Activated CD4-positive, CD25-positive, alpha-beta regulatory T cell treated with anti-CD3 and anti-CD28 coated beads, Interleukin-2, amount 50 U/mL, for 24 hours (primary cell): Measurements from ENCODE around the gene FOXC2.

Experiments used
- ATAC-seq, 2 donors: fragments of 150-1000 bp; cut with Tn5 transposase; one replicate each; pipeline ENCODE4 v1.10.0; 2021; ENCODE audit warnings: mild to moderate bottlenecking in 1 of 2, moderate library complexity in 1 of 2

FOXC2 gene

DNA sequence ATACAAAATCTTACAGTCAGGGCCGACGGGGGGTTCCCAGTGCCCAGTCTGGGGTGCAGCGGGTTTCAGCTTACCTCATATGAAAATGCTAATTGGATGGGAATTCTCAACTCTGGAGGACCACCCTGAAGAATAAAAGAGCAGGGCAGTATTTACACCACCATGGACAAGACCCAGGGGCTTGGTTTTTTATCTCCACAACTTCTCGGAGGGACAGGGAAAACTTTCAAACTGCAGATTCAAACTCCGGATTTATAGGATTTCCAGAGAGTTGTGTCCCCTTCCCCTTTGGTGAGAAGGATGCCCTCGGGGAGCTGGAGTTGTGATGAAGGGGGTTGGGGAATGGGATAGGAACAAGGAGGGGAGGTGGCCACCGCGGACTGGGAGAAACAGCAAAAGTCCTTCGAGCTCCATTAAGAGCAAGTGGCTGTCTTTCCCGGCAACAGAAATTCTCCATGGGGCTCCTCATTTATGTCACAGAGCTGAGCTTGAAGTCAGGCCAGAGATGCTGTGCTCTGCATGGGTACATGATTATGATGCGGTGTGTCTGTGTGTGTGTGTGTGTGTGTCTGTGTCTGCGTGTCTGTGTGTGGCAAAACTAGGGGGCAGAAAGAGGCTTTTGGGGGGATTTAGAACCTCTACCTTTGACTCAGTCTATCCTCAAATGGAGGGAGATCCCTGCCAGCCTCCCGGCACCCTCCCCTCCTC, 27.4 kb downstream of the FOXC2 start:
- ATAC-seq = no peak

DNA sequence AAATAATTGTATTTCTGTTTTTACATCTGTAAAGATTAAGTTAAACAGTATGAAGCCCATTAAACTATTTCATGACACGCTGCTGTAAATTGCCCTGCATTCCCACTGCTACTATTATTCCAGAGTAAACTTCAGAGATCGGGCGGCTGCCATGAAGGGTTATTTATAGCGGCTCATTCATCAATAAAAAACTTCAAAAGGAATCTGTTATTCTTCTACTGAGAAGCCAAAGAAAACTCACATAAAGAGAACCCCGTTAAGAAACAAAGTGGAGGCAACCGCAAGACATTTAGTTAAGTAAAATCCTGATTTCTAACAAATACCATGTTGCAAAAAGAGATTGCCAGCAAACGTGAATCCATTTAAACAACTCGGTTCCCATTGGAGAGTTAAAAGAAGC, 28.1 kb downstream of the FOXC2 start:
- ATAC-seq = no peak

DNA sequence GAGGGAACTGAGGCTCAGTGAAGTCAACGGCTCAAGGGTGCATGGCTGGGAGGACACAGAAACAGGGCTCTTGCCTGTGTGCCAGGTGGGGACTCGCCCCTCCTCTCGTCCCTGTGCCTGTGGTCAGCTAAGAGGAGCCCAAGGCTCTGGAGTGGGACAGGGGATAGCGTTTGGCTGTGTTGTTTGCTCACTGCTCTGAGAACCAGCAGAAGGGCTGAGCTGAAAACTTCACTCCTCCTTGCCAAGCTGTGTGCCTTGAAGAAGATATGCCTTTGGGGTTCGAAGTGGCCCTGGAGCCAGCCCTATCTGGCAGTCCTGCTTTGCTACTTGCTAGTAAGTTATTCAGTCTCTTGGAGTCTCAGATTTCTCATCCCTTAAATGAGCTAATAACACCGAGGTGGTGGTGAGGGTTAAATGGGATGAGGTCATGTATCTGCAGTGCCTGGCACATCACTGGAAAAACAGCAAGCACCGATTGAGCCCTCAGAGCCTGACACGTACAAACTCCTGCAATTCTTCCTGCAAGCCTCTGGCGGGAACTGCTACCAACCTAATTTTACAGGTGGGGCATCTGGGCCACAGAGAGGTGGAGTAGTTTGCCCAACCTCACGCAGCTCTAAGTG, 29.5 kb downstream of the FOXC2 start:
- no peak for ATAC-seq

DNA sequence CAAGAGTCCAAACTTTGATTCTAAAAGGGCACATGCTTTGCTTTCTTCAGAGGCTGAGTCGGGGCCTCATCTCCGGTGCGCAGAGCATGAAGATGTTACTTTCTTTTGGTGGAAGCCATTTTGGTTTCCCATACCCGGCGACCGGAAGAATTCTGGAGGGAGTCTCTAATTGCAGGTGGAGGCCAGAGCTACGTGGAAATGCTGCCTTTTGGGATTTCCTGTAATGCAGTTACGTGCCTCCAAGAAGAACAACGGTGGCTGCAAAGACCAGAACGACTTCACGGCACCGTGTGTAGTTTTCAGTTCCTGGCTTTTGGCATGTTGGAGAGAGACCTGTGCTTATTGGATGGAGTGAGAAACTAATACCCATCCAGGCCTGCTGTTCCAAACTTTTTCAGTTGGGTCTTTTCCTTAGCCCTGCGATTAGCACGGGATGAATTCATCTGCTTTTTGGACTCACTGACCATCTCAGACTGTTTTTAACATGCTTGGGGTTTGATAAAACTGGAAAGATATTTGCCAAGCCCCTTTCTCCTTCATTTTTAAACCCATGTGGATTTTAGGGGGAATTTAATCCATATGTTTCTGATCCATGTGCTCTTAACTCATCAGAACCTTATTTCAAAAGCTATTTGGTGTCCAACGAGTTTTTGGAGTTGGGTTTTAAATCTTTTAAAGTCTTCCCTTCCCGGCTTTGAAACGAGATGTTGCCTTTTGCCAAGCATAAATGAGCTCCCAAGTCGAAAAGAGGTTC, 30.7 kb downstream of the FOXC2 start:
- ATAC-seq = no peak

DNA sequence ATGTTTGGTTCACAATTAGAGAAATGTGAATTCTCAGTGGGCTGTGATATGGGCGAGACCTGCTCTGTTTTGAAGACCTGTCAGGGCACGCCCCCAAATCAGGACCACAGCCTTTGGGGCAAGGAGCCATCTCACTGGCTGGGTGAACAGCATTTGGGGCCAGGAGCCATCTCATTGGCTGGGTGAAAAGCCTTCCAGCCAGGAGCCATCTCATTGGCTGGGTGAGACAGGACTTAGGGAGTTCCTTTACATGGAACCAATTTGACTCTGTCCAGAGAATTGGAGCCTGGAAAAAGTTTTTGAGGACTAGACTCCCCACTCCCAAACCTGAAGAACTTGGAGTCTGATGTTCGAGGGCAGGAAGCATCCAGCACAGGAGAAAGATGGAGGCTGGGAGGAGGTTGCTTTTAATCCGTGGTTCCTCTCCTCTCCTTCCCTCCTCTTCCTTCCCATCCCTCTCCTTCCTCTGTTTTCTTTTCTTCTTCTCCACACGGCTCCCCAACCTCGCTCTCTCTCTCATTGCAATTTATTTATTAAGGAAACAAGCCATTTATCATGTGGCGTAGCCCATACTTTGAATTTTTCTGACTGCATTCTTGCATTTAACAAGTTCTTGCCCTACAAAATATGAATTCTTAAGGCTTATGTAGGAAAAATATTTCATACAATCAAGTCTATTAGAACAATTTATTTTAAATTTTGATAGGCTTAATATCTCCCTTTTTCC, 31.4 kb downstream of the FOXC2 start:
- ATAC-seq = no peak

DNA sequence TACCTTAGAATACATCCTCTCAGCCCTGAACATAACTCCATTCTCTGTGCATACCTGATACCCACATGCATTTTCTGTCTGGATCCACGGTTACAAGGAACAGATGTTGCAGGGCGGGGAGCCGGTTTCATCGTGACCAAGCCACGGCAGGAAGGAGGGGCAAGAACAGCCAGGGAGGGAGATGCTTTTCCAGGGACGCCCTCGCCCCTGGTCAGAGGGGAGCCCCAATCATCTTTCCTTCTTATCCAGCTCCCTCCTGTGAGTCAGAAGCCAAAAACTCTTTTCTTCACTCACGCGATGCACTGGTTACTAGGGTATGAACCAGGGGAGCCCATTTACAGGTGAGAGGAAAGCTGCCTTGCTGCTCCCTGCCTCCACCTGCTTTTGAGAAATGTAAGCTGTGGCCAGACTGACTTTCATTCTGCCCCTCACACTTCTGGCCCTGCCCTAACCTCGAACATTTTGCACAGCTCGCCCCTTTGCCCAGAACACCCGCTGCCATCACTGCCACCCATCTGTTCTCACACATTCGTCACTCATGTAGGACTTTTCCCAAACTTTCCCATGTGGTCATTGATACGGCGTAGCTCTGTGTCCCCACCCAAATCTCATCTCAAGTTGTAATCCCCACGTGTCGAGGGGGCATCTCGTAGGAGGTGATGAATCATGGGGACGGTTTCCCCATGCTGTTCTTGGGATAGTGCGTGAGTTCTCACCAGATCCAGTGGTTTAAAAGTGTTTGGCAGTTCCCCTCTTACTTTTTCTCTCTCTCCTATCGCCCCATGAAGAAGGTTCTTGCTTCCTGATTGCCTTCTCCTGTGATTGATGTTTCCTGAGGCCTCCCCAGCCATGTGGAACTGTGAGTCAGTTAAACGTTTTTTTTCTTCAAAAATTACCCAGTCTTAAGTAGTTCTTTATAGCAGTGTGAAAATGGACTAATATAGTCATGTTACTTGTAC, 32.3 kb downstream of the FOXC2 start:
- ATAC-seq = no peak

DNA sequence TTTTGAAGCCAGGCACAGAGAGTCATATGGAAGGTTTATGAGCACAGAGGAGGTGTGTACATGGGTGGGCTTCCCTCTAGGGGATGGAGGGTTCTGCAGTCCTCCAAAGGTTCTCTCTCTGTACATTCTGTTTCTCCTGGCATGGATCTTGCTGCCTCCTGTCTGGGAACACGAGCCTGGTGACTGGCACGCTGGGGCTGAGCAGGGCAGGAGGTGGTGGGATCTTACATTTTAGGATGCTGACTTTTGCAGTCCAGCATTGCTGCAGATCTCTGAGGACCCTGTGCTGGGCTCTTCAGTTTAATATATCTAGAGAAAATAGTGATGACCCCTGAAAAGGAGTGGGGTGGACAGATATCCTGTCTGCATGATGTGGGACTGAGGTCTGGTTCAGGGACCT, 34.7 kb downstream of the FOXC2 start:
- ATAC-seq = no peak

DNA sequence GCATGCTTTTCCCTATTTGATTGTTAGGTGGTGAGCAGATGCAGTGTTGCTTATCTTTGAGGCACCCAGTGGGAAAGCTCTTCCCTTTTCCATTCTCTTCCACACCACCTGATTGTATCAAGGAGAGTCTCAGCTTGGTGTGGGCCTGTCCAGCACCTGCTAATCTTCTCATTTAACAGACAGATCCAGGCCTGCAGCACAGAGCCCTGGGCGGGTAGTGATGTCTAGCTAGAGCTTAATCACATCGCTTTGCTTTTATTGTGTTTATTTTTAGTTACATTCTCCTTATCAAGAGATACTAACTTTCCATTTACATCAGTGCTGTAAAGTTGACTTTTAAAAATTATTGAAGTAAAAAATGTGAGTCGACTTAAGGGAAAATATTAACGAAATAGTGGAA, 35.9 kb downstream of the FOXC2 start:
- ATAC-seq = no peak

DNA sequence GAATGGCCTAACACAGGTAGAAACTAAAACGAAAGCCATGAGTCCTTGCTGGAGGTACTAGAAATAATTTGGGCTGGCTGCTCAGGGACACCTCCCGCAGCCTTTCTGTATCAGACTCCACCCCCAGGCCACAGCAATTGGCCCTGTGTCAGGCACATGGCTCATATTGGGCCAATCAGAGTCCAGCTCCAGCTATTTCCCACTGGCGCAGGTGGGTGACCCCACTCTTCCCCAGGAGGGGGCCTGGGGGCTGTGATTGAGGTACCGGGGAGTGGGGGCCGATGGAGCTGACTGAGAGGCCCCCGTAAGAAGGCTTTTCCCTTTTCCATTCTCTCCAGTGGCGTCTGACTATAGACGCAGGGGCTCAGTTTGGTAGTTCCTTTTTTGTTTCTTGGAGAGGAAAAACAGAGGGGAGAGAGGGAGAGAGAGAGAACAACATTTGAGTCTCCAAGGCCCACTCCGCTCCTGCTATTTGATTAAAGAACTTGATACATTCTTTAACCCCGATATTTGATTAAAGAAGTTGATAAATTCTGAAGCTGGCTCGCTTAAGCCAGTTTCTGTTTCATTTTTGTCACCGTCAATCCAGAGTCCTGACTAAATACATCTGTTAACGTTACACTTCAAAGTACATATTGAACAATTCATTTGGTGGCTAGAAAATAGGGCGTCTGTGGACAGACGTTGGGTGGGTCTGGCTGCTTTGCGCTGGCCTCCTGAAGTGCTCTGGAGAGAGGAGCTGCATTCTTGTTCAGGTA, 38.0 kb downstream of the FOXC2 start:
- ATAC-seq = peak; percentile 90 to 95

DNA sequence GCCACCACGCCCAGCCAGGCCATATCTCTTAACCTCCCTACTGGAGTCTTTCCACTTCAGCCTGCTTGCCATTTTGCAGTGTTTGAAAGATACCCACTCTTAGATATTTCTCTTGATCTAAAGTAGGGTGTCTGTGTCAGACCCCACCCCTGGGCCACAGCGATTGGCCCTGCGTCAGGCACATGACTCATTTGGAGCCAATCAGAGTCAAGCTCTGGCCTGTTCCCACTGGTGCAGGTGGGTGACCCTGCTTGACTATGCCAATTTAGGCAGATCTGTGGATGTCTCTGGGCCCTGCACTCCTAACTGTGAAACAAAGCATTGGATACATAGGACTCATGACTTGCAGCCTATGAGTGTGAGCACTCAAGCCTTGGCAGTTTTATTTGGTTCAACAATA, 39.3 kb downstream of the FOXC2 start:
- no peak for ATAC-seq

DNA sequence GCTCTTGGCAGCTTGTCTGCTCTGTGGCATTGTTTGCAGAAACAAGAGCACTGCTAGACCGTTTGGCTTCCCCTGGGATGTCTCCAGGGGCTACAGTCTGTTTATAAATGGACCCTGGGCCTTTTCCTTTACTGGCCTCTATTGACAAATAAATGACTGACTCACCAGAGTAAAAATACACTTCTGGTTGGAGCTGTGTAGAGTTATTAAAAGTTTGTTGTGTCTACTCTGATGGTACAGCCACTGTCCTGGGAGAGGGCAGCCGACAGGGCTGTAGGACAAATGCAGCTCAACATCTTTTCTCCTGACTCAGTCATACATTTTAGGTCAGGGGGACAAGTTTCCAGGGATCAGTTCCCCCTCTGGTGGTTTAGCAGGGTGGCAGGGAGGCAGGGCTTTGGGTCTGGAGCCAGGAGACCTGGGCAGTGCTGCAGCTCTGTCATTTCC, 41.7 kb downstream of the FOXC2 start:
- ATAC-seq = no peak

DNA sequence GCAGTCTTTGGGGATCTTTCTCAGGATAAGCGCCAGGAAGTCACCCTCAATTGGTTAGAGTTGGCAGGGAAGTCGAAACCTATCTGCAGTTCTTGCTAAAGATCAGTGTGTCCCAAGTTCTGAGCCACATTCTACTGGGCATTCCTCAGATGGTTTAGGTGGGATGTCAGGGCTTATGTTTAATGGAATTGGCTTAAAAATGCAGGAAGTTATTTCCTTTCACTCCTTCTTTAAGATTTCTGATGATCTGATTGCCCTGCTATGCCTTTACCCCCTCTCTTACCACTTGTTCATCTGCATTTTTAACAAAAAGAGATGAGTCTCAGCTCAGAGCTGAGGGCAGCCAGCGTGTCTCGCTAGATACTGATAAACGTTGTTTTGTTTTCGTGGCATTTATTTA, 42.5 kb downstream of the FOXC2 start:
- no peak for ATAC-seq

DNA sequence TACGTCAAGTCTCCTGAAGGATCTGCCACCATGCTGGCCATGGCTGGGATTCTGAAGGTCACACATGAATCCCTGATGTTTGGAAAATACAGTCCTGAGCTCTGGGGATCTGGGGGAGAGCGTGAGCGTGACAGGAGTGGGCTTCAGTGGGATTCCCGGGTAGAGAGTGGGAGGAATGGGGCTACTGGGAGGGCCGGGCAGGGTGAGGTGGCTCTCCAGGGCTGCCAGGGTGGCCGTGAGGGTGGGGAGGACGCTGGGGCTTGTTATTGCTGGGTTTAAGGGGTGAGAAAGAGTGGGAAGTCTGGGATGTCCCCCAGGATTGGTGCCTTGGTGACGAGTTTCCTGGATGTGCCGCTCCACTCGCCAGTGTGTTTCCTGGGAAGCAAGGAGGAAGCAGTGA, 43.0 kb downstream of the FOXC2 start:
- no peak for ATAC-seq

DNA sequence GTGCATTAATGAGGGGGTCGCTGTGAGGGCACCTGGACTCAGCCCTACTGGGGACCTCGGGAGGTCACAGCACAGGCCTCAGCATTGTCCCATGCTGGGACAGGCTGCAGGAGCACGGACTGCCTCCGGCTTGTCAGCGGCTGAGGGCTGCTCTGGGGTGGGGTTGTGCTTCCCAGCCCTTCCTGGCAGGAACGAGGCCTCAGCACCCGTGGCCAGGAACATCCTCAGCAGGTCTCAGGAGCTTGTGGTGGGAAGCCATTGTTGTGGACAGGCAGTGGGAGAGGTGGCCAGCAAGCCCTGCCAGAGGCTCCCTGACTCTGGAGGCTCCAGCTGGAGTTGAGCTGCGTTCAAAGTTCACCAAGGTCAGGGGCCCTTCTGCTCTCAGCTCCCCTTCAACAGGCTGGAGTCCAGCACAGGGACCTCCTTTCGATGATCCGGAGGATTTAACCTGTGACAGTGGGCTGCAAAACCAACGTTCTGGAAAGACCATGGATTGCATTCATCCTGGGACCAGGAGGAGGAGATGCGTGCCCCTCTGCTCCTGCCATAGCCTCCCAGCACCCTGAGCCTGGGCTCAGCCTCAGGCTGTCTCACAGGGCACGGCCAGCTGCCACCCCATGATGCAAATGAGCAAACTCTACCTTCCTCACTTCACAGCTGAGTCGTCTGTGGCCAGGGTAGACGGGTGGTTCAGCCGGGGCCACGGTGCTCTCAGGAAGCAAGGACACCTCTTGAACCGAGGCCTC, 44.3 kb downstream of the FOXC2 start:
- ATAC-seq = no peak

DNA sequence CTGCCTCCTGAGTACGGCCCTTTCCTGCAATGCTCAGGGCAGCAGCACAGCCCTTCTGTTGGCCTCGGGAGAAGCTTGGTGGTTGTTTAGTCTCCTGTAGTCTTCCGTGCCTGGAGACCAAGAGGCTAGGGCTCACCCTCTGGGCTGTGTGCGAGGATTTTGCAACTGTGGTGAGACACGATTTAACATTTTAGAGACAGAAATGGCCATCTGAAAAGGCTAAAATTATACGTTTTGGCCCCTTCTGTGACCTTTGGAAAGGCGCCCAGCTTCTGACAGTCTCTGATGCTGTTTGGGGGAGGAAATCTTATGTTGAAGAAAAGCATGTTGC, 44.9 kb downstream of the FOXC2 start:
- no peak for ATAC-seq

DNA sequence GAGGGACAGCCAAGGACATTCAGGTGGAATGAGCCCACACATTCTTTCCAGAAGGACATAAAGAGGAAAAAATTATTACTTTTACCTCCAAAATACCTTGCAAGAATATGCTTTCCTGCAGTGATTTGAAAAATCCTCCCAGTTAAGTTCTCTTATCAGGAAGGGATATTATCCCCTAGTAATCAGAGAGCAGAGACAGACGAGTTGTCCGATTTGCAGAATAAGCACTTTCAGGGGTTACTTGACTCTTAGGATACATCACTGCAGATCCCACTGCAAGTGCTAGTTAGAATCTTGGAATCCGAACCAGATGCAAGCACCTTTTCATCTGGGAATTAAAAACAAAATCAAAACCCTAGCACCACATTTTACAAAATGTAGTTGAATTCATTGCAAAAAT, 45.3 kb downstream of the FOXC2 start:
- no peak for ATAC-seq

DNA sequence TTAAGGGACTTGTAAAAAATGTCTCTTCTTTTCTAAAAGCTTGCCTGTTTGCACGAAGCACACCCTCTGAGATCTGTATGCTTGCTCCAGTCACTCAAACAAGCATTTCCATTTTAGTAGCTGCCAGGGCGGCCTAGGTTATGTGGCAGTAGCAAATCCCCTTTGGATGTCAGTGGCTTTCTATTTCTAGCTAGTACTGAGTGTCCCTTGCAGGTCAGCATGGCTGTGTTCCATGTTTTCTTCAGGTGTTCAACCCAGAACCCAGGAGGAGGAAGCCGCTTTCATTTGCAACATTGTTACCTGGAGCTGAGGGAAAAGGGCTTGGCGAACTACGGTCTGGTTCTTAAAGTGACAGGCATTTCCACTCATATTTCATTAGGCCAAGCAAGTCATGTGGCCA, 48.1 kb downstream of the FOXC2 start:
- ATAC-seq = no peak

DNA sequence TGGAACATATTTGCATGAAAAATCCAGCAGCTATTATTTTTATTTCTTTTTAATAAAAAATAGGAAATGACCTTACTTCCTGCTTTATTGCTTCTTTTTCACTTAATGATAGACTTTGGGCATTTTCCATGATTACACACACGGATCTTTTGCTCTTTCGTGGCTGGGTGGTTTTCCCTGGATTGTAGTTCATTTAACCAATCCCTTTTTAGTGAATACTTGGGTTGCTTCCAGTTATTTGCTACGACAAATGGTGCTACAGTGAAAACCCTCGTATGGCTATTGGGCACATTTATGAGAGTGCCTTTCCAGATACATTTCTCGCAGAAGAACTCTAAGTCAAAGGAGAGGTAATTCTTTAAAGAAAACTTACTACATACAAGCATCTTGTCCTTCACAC, 50.3 kb downstream of the FOXC2 start:
- ATAC-seq = no peak

DNA sequence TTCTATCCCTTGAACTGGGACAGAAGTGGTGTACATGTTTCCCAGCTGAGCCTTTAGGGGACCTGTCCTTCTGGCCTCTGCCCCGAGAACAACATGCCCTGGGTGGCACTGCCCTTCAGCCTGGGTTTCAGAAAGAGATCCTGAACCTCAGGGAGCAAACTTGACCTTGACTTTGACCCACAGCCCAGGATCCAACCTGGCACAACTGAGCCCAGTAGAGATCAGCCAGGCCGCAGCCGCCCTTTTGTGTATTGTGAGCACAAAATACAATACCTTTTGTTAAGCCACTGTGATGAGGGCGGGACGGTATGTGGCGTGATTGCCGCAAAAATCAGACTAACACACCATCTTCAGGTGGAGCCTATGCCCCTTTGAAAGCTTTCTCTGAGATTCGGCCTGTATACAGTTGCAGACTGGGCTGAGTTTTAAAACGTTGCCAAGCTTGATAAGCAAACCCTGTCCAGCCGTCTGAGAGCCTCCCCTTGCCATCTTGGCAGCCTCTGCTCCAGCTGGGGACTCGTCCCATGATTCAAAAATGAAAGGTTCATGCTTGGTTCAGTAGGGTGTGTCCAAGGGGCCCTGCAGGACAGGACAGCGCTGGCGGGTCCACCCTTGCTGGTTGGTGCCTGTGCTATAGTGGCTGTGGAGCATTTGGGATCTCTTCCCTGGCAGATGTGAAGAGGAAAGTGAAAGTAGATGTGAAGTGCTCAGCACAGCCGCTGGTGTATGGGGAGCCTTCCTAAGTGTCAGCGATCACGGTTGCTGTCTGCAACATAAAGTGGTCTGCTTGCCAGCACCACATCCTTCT, 52.0 kb downstream of the FOXC2 start:
- ATAC-seq = no peak
